ENCODE data around the gene RNF13. TPM values are rescaled to one million over a fixed set of nuclear protein-coding genes. Genes with fewer than 3 reads are reported as not detected.

The RNF13 gene
- total RNA-seq, 2 donors from 2014 or later, result 21.3 to 32.7 TPM

GRCh38 chr3:149770246-149770645 lies 42.8 kb upstream of the RNF13 start:
- Mint-ChIP-seq H3K9me3 (no peaks in the 10 kb centered on the region), H3K36me3 (ENCODE audit: low read depth) (no peaks in the 10 kb centered on the region), H3K27me3 (ENCODE audit: insufficient read depth) (no peaks in the 10 kb centered on the region), H3K4me3 (no peak overlapping the region), H3K27ac (no peak overlapping the region), H3K4me1 (peaks cover 4% of the 10 kb centered on the region)
- H3K36me3 ChIP-seq (ENCODE audit: control insufficient read depth, insufficient read depth, low read length), result no peaks in the 10 kb centered on the region
- H3K27ac ChIP-seq (ENCODE audit: low read depth, low read length), result no peak overlapping the region
- H3K9ac ChIP-seq (ENCODE audit: extremely low read depth, low read length, poor library complexity, severe bottlenecking), result no peak overlapping the region
- TF ChIP-seq CTCF (conservative IDR thresholded peaks at IDR 0.05), result peak; percentile 52
- H3K27me3 ChIP-seq (ENCODE audit: control insufficient read depth, insufficient read depth, low read length, poor library complexity, severe bottlenecking), result no peaks in the 10 kb centered on the region
- H3K4me3 ChIP-seq (ENCODE audit: low read length), result no peak overlapping the region
- DNase-seq, result no peak
- no peaks in the 10 kb centered on the region for H3K9me3 ChIP-seq (ENCODE audit: control insufficient read depth, low read length)
- 93 to 94% methylated on average over 2 of the region's 2 CpGs for WGBS, 2 experiments (ENCODE audit: insufficient coverage in 1 of 2, insufficient read length in 1 of 2)
- H3K4me1 ChIP-seq (ENCODE audit: control insufficient read depth, insufficient read depth, low read length), result peaks cover 3% of the 10 kb centered on the region

GRCh38 chr3:149771652-149772271 lies 41.3 kb upstream of the RNF13 start:
- Mint-ChIP-seq H3K9me3 (no peaks in the 10 kb centered on the region), H3K27me3 (ENCODE audit: insufficient read depth) (no peaks in the 10 kb centered on the region), H3K36me3 (ENCODE audit: low read depth) (no peaks in the 10 kb centered on the region), H3K4me1 (peaks cover 4% of the 10 kb centered on the region), H3K4me3 (no peak overlapping the region), H3K27ac (no peak overlapping the region)
- 63 to 74% methylated on average over 6 to 8 of the region's 8 CpGs for WGBS, 2 experiments (ENCODE audit: insufficient coverage in 1 of 2, insufficient read length in 1 of 2)
- peak; percentile 88 for DNase-seq
- peak; percentile 90 for TF ChIP-seq CTCF (conservative IDR thresholded peaks at IDR 0.05)
- Histone ChIP-seq H3K9me3 (ENCODE audit: control insufficient read depth, low read length) (no peaks in the 10 kb centered on the region), H3K27ac (ENCODE audit: low read depth, low read length) (no peak overlapping the region), H3K9ac (ENCODE audit: extremely low read depth, low read length, poor library complexity, severe bottlenecking) (no peak overlapping the region), H3K4me3 (ENCODE audit: low read length) (no peak overlapping the region), H3K27me3 (ENCODE audit: control insufficient read depth, insufficient read depth, low read length, poor library complexity, severe bottlenecking) (no peaks in the 10 kb centered on the region), H3K36me3 (ENCODE audit: control insufficient read depth, insufficient read depth, low read length) (no peaks in the 10 kb centered on the region), H3K4me1 (ENCODE audit: control insufficient read depth, insufficient read depth, low read length) (peaks cover 3% of the 10 kb centered on the region)

- Mint-ChIP-seq H3K9me3 (no peaks in the 10 kb centered on the region), H3K36me3 (ENCODE audit: low read depth) (no peaks in the 10 kb centered on the region), H3K4me3 (no peak overlapping the region), H3K27ac (no peak overlapping the region), H3K4me1 (peaks cover 6% of the 10 kb centered on the region), H3K27me3 (ENCODE audit: insufficient read depth) (no peaks in the 10 kb centered on the region)
- no peaks in the 10 kb centered on the region for H3K9me3 ChIP-seq (ENCODE audit: control insufficient read depth, low read length)
- 78% methylated on average over 2 of the region's 2 CpGs; no CpG with 5 or more reads in 1 of the 2 experiments for WGBS, 2 experiments (ENCODE audit: insufficient coverage in 1 of 2, insufficient read length in 1 of 2)
- no peak for DNase-seq
- no peak overlapping the region for H3K27ac ChIP-seq (ENCODE audit: low read depth, low read length)
- H3K4me3 ChIP-seq (ENCODE audit: low read length), result no peak overlapping the region
- no peak for TF ChIP-seq CTCF (conservative IDR thresholded peaks at IDR 0.05)
- H3K36me3 ChIP-seq (ENCODE audit: control insufficient read depth, insufficient read depth, low read length), result no peaks in the 10 kb centered on the region
- H3K4me1 ChIP-seq (ENCODE audit: control insufficient read depth, insufficient read depth, low read length), result peaks cover 3% of the 10 kb centered on the region
- no peaks in the 10 kb centered on the region for H3K27me3 ChIP-seq (ENCODE audit: control insufficient read depth, insufficient read depth, low read length, poor library complexity, severe bottlenecking)
- H3K9ac ChIP-seq (ENCODE audit: extremely low read depth, low read length, poor library complexity, severe bottlenecking), result no peak overlapping the region
Measured at GRCh38 chr3:149772861-149773260, 40.2 kb upstream of the RNF13 start.
